NCI-H1417 (cell line): ENCODE data around the gene CNKSR2.
A peak's percentile ranks its signal among the peaks of the same experiment; 100 is the strongest.

Experiments used
- DNase-seq, 3 experiments: peaks; one replicate each; lab custom pipeline; 2025; lab: John Stamatoyannopoulos, UW

Gene CNKSR2

DNA sequence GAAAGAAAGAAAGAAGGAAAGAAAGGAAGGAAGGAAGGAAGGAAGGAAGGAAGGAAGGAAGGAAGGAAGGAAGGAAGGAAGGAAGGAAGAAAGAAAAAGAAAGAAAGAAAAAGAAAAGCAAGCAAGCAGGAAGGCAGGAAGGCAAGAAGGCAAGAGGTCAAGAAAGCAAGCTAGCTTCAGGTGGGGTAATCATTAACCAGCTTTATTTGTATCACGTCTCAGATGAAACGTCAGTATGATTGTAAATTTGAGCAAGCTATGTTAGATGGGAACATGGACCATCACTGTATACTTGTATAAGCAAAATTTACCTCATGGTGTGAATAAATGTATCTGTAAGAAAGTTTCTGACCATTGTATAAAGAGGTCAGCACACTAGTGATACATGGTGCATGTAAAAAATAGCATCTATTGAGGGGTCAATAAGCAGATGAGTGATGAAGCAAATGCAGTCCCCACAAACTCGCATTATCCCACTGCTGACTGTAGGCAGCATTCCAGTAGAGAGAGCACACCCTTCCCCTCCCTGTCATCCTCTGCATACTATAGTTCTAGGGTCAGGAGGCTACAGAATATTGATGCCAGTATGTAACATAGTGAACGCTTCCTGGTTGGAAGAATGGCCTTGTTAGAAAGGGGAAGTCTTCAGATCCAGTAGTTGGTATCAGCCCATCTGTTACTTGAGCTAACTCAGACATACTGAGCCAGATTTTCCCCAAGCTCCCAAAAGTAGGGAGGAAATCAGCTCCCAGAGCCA lies 300.4 kb downstream of the CNKSR2 start:
- no peak for DNase-seq

DNA sequence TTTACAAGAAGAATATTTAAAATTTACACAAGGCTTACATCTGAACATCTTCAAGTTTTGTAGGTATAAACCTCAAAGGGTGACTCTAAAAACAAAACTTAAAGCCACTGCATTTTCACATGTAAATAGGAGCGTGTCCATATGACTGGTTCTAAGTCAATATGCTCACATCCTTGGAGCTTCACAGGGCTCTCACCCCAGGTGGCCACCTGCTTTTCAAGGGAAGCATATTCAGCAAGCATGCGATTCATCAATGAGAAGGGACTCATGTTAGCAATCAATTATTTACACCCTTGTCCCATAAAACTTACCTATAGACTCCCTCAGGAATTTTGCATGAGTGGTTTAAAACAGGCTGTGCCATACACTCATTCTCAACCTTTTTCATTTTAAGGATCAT lies 301.7 kb downstream of the CNKSR2 start:
- peak in 1 of 3 experiments; percentile 31 for DNase-seq

DNA sequence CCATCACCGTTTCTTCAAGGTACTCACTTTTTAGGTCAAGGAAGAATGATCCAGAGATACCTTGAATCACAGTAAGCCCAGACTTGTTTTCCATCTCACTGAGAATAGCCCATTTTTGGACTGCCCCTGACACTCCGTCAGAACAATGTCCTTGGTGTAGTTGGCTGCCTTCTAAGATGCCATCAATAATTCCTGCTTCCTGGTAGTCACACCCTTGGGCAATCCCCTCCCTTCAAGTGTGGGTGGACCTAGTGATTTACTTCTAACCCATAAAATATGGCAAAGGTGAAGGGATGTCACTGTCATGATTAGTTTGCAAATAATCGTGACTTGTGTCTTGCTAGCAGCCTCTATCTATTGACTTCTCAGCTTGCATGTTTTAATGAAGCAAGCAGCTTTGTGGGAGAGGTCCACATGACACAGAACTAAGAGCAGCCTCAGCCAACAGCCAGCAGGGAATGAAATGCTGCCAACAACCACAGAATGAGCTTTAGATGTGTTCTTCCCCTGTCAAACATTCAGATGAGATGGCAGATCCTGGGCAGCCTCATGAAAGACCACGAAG lies 303.9 kb downstream of the CNKSR2 start:
- DNase-seq: no peak

DNA sequence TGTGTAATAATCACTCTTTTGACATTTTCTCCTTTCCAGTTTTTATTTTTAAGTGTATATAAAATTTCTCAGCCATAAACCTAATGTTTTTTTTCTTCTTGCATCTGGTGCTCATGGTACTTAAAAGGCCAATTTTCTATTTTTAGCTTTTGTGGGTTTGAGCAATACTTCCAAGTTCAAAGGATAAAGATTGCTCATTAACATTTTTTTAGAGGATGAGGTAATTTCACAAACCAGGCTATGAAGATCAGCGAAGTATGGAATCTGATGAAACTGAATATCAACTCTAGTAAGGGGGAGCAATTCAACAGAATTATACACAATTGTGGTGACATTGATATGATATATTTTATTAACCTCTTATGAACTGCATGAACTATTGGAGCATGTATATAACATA lies 309.7 kb downstream of the CNKSR2 start:
- no peak for DNase-seq

DNA sequence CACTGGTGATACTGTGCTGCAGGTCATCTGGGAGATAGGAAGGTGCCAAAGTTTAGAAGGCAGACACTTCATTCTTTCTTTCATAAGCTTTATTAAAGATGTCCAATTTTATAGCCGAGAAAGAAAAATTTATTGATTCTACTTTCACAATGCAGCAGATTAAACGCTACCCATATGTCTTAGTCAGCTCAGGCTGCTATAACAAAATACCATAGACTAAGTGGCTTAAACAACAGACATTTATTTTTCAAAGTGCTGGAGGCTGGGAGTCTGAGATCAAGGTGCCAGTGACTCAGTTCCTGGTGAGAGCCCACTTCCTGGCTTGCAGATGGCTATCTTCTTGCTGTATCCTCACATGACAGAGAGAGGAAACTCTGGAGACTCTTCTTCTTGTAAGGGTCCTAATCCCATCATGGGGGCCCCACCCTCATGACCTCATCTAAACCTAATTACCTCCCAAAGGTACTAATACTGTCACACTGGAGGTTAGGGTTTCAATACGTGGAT lies 317.3 kb downstream of the CNKSR2 start:
- no peak for DNase-seq

DNA sequence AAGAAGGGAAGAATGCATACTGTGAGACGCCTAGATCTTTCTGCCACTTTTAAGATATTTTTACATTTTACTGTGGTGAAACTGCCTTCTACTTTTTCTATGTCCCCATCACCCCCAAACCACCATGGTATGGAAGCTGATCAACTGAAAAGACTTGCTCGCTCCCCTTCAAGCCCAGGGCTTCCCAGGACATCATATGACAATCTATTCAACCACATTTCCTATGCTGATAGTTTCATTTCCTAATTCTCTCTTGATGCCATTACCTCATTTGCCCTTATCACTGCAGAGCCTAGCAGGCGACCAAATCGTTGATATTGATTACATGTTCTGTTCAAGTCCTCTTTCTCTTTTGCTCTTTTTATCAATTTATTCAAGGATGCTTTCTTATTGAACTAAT lies 324.1 kb downstream of the CNKSR2 start:
- DNase-seq: no peak

DNA sequence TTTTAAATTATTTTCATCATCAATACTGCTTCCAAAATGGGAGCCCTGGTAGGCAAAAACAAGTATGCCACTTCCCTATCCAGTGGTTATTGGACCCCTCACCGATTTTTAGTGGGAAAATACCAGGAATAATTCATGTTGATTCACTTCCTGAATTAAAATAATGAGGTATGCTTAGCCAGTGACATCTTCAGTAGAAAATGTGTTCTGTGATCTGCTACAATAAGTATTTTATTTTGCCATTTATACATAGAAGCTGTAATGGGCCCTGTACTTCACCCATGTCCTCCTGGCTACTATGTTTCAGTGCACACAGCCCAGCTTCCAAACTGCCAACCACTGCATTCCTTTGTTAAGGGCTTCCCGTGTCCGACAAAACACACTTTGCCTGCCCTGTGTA lies 324.9 kb downstream of the CNKSR2 start:
- DNase-seq: no peak

DNA sequence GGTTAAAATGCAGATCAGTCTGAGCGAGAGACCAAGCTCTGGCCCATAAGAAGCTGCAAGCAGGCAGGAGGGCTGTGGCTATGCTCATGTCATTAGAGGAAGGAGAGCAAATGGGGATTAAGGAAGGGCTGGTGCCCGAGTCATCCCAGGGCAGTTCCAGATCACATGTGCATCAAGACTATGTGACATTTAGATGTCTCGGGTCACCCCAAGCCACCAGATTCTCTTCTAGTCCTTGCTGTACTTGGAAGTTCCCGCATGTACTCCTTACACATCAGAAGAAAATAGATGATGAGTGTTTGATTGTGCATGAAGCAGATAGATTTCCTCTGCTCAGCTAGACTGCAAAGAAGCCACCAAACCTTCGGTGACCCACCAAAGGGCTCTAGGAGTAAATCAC lies 326.1 kb downstream of the CNKSR2 start:
- DNase-seq: no peak

DNA sequence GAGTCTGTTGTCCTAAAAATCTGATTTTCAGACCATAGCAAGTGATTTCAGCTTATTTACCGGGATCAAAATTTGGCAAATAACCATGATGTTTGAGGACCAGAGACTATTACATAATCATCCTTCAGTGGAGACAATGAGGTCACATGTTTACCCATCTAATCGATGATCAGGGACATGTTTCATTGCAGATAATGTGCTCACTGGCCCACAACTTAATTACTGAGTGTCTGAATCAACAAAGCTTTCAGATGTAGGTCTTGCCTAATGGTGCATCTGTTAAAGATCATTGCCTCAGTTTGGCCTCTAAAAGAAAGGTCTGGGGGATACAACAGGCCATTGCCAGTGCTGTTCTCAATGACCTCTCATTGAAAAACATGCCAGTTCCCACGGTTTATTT lies 326.7 kb downstream of the CNKSR2 start:
- peak in 2 of 3 experiments; percentile 27 to 53 for DNase-seq

DNA sequence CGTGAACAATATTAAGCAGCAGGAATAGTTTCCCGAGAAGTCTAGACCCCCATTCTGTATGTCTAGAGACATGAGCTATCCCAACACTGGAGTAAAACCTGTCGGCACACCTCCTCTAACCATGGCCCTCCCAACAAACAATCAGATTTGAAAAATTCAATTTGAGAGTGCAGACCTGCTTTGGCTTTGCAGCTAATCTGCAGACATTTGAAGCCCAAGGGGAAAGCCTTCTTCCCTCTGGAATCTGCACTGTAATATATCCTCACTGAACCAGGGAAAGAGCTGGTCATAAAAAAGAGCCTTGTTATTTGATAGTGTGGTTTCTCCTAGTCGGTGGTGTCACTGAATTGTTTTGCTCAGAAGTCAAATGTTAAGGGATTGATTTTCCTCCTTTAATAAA lies 328.5 kb downstream of the CNKSR2 start:
- DNase-seq: no peak
